H1 (cell line): ENCODE results near the gene THAP10. TPM values are rescaled to one million over a fixed set of nuclear protein-coding genes. Genes with fewer than 3 reads are reported as not detected.

Experiments
- CBX8 ChIP-seq: fragments of 300-800, 300-1000 bp; sonication (generic); IDR thresholded peaks from 2 replicates; pipeline ENCODE4 v1.7.1; 2016; ENCODE audit warnings: low read depth, low read length, borderline replicate concordance
- HDAC2 ChIP-seq, 2 experiments: fragments of 300-600 bp in 1 of 2; sonication (generic) in 1 of 2; IDR thresholded peaks; 2 replicates each; pipeline ENCODE4 v1.6.1; 2011 to 2012; ENCODE audit warnings: low read depth in 2 of 2, low read length in 2 of 2, mild to moderate bottlenecking in 2 of 2, moderate library complexity in 2 of 2, borderline replicate concordance in 1 of 2, inconsistent platforms in 1 of 2
- SAP30 ChIP-seq: fragments of 300-600 bp; sonication (generic); IDR thresholded peaks from 2 replicates; pipeline ENCODE4 v1.7.1; 2012; ENCODE audit warnings: low read length, moderate library complexity, mild to moderate bottlenecking, inconsistent platforms; ENCODE audit not compliant: insufficient read depth, insufficient replicate concordance
- SIRT6 ChIP-seq: IDR thresholded peaks from one replicate; pipeline ENCODE4 v1.7.1; 2012; ENCODE audit warnings: low read length, inconsistent platforms
- TAF7 ChIP-seq: optimal IDR thresholded peaks from 2 replicates; pipeline ENCODE3; 2011; ENCODE audit warnings: low read depth, mild to moderate bottlenecking, inconsistent platforms, low read length, moderate library complexity, borderline replicate concordance
- YY1 ChIP-seq: IDR thresholded peaks from 2 replicates; pipeline ENCODE4 v1.6.1; 2011; ENCODE audit warnings: low read depth, mild to moderate bottlenecking, low read length
- polyA plus RNA-seq, 7 experiments: library from polyadenylated mRNA; depleted of rRNA in 3 of 7; stranded (reverse) in 5 of 7; unstranded in 2 of 7; fragments of >200 nt in 5 of 7; fragments of 200-250 nt in 2 of 7; gene quantifications; 1 replicate in 5 of 7; 2 replicates in 1 of 7; 4 replicates in 1 of 7; pipeline versions ENCODE4 v1.2.1 to v1.2.3, GENCODE V29; 2011 to 2013; ENCODE audit warnings: missing spikeins in 2 of 7, mixed read lengths in 2 of 7
- total RNA-seq: library from RNA; stranded (reverse); fragmentation: NEBNext Ultra II Directional; extraction: Animal tissue kit (Norgen Biotek cat#: 25700); gene quantifications from 2 replicates; pipeline ENCODE4 v1.2.1, GENCODE V29; 2021
- TF ChIP-seq, protein P1 (sequence below): fragments of 300-600 bp; sonication (generic); IDR thresholded peaks from 2 replicates; pipeline ENCODE4 v1.7.1; 2012; ENCODE audit warnings: low read length, moderate library complexity, mild to moderate bottlenecking, inconsistent platforms; ENCODE audit not compliant: insufficient replicate concordance
- TF ChIP-seq, protein P2 (sequence below): IDR thresholded peaks from 2 replicates; pipeline ENCODE4 v1.6.1; 2011; ENCODE audit warnings: low read length, improper control_type of control experiment
- TF ChIP-seq, protein P3 (sequence below): IDR thresholded peaks from 2 replicates; pipeline ENCODE4 v1.6.1; 2011; ENCODE audit warnings: low read depth, mild to moderate bottlenecking, low read length; ENCODE audit not compliant: insufficient read depth

The THAP10 gene
- total and polyA plus RNA-seq, 2 of the 8 experiments (the other 6 are each of a cell fraction or from before 2014, with no cell fraction given) = 2.8 to 4.5 TPM

DNA sequence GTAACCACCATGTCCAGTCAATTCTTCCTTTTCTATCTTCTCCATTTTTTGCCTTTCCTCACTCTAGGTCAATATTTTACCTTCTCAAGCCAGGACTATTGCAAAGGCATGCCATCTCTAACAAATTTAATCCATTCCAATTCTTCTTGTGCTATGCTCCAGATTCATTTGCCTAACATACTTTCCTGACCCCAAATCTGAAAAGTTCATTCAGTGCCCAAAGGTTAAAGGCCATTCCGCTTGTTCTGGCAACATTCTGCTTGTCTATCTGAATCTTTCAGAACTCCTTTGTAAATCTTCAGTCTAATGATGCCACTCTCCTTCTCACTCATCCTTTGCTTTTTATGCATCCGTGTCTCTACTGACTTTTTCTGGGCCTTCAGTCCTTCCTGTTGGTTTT, 15.6 kb downstream of the THAP10 start (continued):
- TF ChIP-seq, protein P1, sequence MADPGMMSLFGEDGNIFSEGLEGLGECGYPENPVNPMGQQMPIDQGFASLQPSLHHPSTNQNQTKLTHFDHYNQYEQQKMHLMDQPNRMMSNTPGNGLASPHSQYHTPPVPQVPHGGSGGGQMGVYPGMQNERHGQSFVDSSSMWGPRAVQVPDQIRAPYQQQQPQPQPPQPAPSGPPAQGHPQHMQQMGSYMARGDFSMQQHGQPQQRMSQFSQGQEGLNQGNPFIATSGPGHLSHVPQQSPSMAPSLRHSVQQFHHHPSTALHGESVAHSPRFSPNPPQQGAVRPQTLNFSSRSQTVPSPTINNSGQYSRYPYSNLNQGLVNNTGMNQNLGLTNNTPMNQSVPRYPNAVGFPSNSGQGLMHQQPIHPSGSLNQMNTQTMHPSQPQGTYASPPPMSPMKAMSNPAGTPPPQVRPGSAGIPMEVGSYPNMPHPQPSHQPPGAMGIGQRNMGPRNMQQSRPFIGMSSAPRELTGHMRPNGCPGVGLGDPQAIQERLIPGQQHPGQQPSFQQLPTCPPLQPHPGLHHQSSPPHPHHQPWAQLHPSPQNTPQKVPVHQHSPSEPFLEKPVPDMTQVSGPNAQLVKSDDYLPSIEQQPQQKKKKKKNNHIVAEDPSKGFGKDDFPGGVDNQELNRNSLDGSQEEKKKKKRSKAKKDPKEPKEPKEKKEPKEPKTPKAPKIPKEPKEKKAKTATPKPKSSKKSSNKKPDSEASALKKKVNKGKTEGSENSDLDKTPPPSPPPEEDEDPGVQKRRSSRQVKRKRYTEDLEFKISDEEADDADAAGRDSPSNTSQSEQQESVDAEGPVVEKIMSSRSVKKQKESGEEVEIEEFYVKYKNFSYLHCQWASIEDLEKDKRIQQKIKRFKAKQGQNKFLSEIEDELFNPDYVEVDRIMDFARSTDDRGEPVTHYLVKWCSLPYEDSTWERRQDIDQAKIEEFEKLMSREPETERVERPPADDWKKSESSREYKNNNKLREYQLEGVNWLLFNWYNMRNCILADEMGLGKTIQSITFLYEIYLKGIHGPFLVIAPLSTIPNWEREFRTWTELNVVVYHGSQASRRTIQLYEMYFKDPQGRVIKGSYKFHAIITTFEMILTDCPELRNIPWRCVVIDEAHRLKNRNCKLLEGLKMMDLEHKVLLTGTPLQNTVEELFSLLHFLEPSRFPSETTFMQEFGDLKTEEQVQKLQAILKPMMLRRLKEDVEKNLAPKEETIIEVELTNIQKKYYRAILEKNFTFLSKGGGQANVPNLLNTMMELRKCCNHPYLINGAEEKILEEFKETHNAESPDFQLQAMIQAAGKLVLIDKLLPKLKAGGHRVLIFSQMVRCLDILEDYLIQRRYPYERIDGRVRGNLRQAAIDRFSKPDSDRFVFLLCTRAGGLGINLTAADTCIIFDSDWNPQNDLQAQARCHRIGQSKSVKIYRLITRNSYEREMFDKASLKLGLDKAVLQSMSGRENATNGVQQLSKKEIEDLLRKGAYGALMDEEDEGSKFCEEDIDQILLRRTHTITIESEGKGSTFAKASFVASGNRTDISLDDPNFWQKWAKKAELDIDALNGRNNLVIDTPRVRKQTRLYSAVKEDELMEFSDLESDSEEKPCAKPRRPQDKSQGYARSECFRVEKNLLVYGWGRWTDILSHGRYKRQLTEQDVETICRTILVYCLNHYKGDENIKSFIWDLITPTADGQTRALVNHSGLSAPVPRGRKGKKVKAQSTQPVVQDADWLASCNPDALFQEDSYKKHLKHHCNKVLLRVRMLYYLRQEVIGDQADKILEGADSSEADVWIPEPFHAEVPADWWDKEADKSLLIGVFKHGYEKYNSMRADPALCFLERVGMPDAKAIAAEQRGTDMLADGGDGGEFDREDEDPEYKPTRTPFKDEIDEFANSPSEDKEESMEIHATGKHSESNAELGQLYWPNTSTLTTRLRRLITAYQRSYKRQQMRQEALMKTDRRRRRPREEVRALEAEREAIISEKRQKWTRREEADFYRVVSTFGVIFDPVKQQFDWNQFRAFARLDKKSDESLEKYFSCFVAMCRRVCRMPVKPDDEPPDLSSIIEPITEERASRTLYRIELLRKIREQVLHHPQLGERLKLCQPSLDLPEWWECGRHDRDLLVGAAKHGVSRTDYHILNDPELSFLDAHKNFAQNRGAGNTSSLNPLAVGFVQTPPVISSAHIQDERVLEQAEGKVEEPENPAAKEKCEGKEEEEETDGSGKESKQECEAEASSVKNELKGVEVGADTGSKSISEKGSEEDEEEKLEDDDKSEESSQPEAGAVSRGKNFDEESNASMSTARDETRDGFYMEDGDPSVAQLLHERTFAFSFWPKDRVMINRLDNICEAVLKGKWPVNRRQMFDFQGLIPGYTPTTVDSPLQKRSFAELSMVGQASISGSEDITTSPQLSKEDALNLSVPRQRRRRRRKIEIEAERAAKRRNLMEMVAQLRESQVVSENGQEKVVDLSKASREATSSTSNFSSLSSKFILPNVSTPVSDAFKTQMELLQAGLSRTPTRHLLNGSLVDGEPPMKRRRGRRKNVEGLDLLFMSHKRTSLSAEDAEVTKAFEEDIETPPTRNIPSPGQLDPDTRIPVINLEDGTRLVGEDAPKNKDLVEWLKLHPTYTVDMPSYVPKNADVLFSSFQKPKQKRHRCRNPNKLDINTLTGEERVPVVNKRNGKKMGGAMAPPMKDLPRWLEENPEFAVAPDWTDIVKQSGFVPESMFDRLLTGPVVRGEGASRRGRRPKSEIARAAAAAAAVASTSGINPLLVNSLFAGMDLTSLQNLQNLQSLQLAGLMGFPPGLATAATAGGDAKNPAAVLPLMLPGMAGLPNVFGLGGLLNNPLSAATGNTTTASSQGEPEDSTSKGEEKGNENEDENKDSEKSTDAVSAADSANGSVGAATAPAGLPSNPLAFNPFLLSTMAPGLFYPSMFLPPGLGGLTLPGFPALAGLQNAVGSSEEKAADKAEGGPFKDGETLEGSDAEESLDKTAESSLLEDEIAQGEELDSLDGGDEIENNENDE = no peak
- TF ChIP-seq TAF7 = no peak
- TF ChIP-seq, protein P2, sequence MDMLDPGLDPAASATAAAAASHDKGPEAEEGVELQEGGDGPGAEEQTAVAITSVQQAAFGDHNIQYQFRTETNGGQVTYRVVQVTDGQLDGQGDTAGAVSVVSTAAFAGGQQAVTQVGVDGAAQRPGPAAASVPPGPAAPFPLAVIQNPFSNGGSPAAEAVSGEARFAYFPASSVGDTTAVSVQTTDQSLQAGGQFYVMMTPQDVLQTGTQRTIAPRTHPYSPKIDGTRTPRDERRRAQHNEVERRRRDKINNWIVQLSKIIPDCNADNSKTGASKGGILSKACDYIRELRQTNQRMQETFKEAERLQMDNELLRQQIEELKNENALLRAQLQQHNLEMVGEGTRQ = no peak
- TF ChIP-seq YY1 = no peak
- TF ChIP-seq, protein P3, sequence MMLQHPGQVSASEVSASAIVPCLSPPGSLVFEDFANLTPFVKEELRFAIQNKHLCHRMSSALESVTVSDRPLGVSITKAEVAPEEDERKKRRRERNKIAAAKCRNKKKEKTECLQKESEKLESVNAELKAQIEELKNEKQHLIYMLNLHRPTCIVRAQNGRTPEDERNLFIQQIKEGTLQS = no peak
- TF ChIP-seq CBX8 = no peak
- TF ChIP-seq HDAC2 (IDR thresholded peaks at IDR 0.05; ENCODE audit: borderline replicate concordance in 1 of 2, low read depth in 2 of 2, low read length in 2 of 2) = no peak
- TF ChIP-seq SAP30 = no peak
- no peak for TF ChIP-seq SIRT6
